Mesenteric fat pad (tissue), 1 donor: ENCODE measurements around the gene CDH26. TPM values are rescaled to one million over a fixed set of nuclear protein-coding genes. Genes with fewer than 3 reads are reported as not detected.

Experiments used
- DNase-seq: peaks from one replicate; pipeline ENCODE4 v3.0.0-alpha.2; 2020; ENCODE audit warnings: low spot score
- total RNA-seq: library from RNA; stranded (reverse); fragmentation: NEBNext Ultra II Directional; extraction: Animal tissue kit (Norgen Biotek cat#: 25700); gene quantifications from one replicate; pipeline ENCODE4 v1.2.1, GENCODE V29; 2021
- donor health status: DM: yes; HTN: yes; CAD: no.

The CDH26 gene
- total RNA-seq, 1 donor from 2014 or later = 1.5 TPM

GRCh38 chr20:59977086-59977485 is 18.9 kb downstream of the CDH26 start:
- no peak for DNase-seq

- no peak for DNase-seq
Observed at GRCh38 chr20:59983076-59983475, 24.9 kb downstream of the CDH26 start.

GRCh38 chr20:59984541-59984940 is 26.3 kb downstream of the CDH26 start:
- no peak for DNase-seq

- DNase-seq = no peak
Observed at GRCh38 chr20:59985164-59985563, 26.9 kb downstream of the CDH26 start.

GRCh38 chr20:59985864-59986263 is 27.6 kb downstream of the CDH26 start:
- no peak for DNase-seq

- no peak for DNase-seq
Observed at GRCh38 chr20:59987135-59987534, 28.9 kb downstream of the CDH26 start.

GRCh38 chr20:59988141-59988540 is 29.9 kb downstream of the CDH26 start:
- no peak for DNase-seq

- DNase-seq = no peak
Observed at GRCh38 chr20:59992526-59993084, 34.4 kb downstream of the CDH26 start.

- DNase-seq = no peak
Observed at GRCh38 chr20:59993736-59994430, 35.7 kb downstream of the CDH26 start.

- DNase-seq = no peak
Observed at GRCh38 chr20:59994697-59995122, 36.5 kb downstream of the CDH26 start.

GRCh38 chr20:59996108-59996507 is 37.9 kb downstream of the CDH26 start:
- DNase-seq = no peak

- no peak for DNase-seq
Observed at GRCh38 chr20:59997896-59998295, 39.7 kb downstream of the CDH26 start.

GRCh38 chr20:59999502-59999901 is 41.3 kb downstream of the CDH26 start:
- no peak for DNase-seq

- no peak for DNase-seq
Observed at GRCh38 chr20:60000271-60001042, 42.2 kb downstream of the CDH26 start.

GRCh38 chr20:60001108-60001507 is 42.9 kb downstream of the CDH26 start:
- no peak for DNase-seq

- DNase-seq = no peak
Observed at GRCh38 chr20:60003776-60004175, 45.6 kb downstream of the CDH26 start.

GRCh38 chr20:60006261-60006660 is 48.0 kb downstream of the CDH26 start:
- DNase-seq = no peak

GRCh38 chr20:60007464-60007863 is 49.2 kb downstream of the CDH26 start:
- no peak for DNase-seq

- no peak for DNase-seq
Observed at GRCh38 chr20:60008130-60008808, 50.0 kb downstream of the CDH26 start.

- DNase-seq = no peak
Observed at GRCh38 chr20:60009318-60009717, 51.1 kb downstream of the CDH26 start.

GRCh38 chr20:60009826-60010616 is 51.8 kb downstream of the CDH26 start:
- DNase-seq = no peak
